ENCODE data around the gene CDK6. TPM values are rescaled to one million over a fixed set of nuclear protein-coding genes. Genes with fewer than 3 reads are reported as not detected.

CDK6 gene
- total and polyA plus RNA-seq, 10 of the 15 experiments (the other 5 are each of a cell fraction or from before 2014, with no cell fraction given): 8.0 to 118 (median 45.8) TPM

DNA sequence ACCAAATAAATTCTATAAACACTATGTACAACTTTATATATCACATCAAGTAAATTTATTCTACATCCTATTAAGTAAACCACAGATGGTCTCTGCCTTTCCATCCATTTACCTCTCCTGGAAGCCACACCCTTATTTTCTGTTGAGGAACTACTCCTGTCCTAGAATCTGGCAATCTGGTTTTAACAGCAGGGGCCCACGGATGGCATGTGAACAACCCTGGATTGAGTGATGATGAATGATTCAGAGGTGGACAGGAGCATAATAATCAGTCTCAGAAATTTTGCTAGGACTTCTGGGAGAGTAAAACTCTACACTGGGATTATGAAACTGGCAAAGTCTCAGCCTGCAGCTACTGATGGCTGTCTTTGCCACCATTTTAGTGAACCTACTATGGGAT, 54.1 kb downstream of the CDK6 start:
- peaks cover 24% of the 10 kb centered on the region for H3K4me1 ChIP-seq (ENCODE audit: control insufficient read depth, insufficient read depth, low read length)
- no peak for DNase-seq (ENCODE audit: low read depth, low spot score)
- in situ Hi-C loops (cut with MboI): no loop called here
- H4K20me1 ChIP-seq (ENCODE audit: control insufficient read depth, insufficient read depth): no peaks in the 10 kb centered on the region
- TF ChIP-seq ZNF217 (IDR thresholded peaks at IDR 0.05) (no peak), PKNOX1 (IDR thresholded peaks at IDR 0.05) (no peak), RCOR1 (conservative IDR thresholded peaks at IDR 0.05; ENCODE audit: low read depth, low read length) (no peak), POU2F2 (IDR thresholded peaks at IDR 0.05; ENCODE audit: borderline replicate concordance, low read depth, low read length) (no peak)
- TF ChIP-seq, protein P1, sequence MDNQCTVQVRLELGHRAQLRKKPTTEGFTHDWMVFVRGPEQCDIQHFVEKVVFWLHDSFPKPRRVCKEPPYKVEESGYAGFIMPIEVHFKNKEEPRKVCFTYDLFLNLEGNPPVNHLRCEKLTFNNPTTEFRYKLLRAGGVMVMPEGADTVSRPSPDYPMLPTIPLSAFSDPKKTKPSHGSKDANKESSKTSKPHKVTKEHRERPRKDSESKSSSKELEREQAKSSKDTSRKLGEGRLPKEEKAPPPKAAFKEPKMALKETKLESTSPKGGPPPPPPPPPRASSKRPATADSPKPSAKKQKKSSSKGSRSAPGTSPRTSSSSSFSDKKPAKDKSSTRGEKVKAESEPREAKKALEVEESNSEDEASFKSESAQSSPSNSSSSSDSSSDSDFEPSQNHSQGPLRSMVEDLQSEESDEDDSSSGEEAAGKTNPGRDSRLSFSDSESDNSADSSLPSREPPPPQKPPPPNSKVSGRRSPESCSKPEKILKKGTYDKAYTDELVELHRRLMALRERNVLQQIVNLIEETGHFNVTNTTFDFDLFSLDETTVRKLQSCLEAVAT (IDR thresholded peaks at IDR 0.05): no peak
- ChIA-PET POLR2A (interaction anchor here (2.8 kb wide), 1 partner anchor 11 kb away, joined by 9 read pairs; no protein-coding TSS in a partner anchor), CTCF (interaction anchor here (1.8 to 3.5 kb wide), 2 partner anchors 9 to 11 kb away, joined by 5 to 14 read pairs; no protein-coding TSS in a partner anchor), RAD21 (ENCODE audit: unreplicated experiment) (interaction anchor here (0.8 to 1.3 kb wide), 3 partner anchors 13 to 50 kb away, joined by 3 to 4 read pairs (median 3); no protein-coding TSS in a partner anchor), SMC1A (ENCODE audit: uncharacterized antibody, unreplicated experiment) (interaction anchor here (0.7 to 4.7 kb wide), 9 partner anchors 9 to 62 kb away, joined by 3 to 34 read pairs (median 4); no protein-coding TSS in a partner anchor)
- H3K27ac ChIP-seq (ENCODE audit: control insufficient read depth, insufficient read depth): no peak overlapping the region
- H3K9ac ChIP-seq (ENCODE audit: control insufficient read depth, insufficient read depth, low read length): no peak overlapping the region
- intact Hi-C loops (cut with micrococcal nuclease; ENCODE audit: unreplicated experiment): loop anchor here (2.0 to 5.0 kb wide), 2 partner anchors 17 to 50 kb away; no protein-coding TSS in a partner anchor
- no TSS peak for BruUV-seq (replicated peaks)
- H2AFZ ChIP-seq (ENCODE audit: control insufficient read depth, low read depth, low read length): no peak overlapping the region
- WGBS (ENCODE audit: insufficient coverage, insufficient replicate concordance, low lambda C conversion rate, missing lambda C conversion rate): 93% methylated on average over 1 of the region's 1 CpG
- H3K27me3 ChIP-seq (replicated peaks in 1 of 2; ENCODE audit: control insufficient read depth in 2 of 2, insufficient read depth in 2 of 2, low read length in 1 of 2): no peaks in the 10 kb centered on the region
- ATAC-seq: no peak
- H3K4me3 ChIP-seq: no peak overlapping the region
- peaks cover 0 to 3% of the 10 kb centered on the region in 2 experiments for H3K36me3 ChIP-seq (ENCODE audit: control insufficient read depth in 2 of 2, insufficient read depth in 2 of 2, low read length in 1 of 2)
- peaks cover 4% of the 10 kb centered on the region; the same call in 2 of the 3 replicates for H3K9me3 ChIP-seq (replicated peaks; ENCODE audit: control insufficient read depth, insufficient read depth, low read length)
- no peak for FAIRE-seq
- peaks cover 63% of the 10 kb centered on the region for H3K79me2 ChIP-seq (ENCODE audit: control insufficient read depth, insufficient read depth, low read length)
- H3K4me2 ChIP-seq (ENCODE audit: control insufficient read depth, insufficient read depth): no peak overlapping the region

Data from GM12878 (cell line).